HepG2 (cell line): ENCODE results near the gene TACC3. TPM values are rescaled to one million over a fixed set of nuclear protein-coding genes. Genes with fewer than 3 reads are reported as not detected.
A peak's percentile ranks its signal among the peaks of the same experiment; 100 is the strongest.

Experiments used
- ATAC-seq: fragments of 200-7000 bp; cut with Tn5 transposase; 3 replicates; pipeline ENCODE4 v1.9.1; 2020; ENCODE audit warnings: mild to moderate bottlenecking, moderate library complexity
- BruUV-seq: library from RNA; stranded (reverse); fragments of 400-500 nt; replicated peaks from 2 replicates; lab custom pipeline; 2021; lab: Mats Ljungman, UMichigan
- CTCF ChIA-PET: fragments of 300-600 bp; formaldehyde crosslinking; extraction: SDS; loops from one replicate; lab custom pipeline; 2021; ENCODE audit warnings: low total read pairs, inconsistent platforms, low intra/inter-chr PET ratio; lab: Yijun Ruan, JAX
- POLR2A ChIA-PET: fragments of 350-600 bp; sonication (Branson Sonifier 250); formaldehyde crosslinking; loops from one replicate; lab custom pipeline; 2020; ENCODE audit warnings: antibody characterized with exemption, inconsistent platforms; lab: Yijun Ruan, JAX
- DNase-seq: peaks from one replicate; pipeline ENCODE4 v3.0.0-alpha.2; 2015; ENCODE audit warnings: low spot score
- FAIRE-seq: peaks from 3 replicates; lab custom pipeline; 2011; peaks lifted over from hg19 to GRCh38; lab: Jason Lieb, UNC
- H2AFZ ChIP-seq: one replicate; pipeline ENCODE4 v1.6.1; 2011; ENCODE audit warnings: low read length, inconsistent platforms
- H3K27ac ChIP-seq: fragments of 300-600 bp; 3 replicates; pipeline ENCODE4 v1.8.0; 2011; ENCODE audit warnings: mixed run types, mild to moderate bottlenecking, mixed read lengths, low read length, inconsistent platforms; ENCODE audit not compliant: insufficient read depth; ENCODE audit errors: extremely low read length
- H3K27me3 ChIP-seq, 2 experiments: fragments of 200-600 bp in 1 of 2; 2 replicates in 1 of 2; 3 replicates in 1 of 2; pipeline versions ENCODE4 v1.6.0 to v1.8.0; 2011; ENCODE audit warnings: low read length in 2 of 2, mild to moderate bottlenecking in 2 of 2, moderate library complexity in 2 of 2, inconsistent platforms in 1 of 2; ENCODE audit not compliant: insufficient read depth in 2 of 2, control insufficient read depth in 1 of 2
- H3K36me3 ChIP-seq, 2 experiments: fragments of 200-600 bp in 1 of 2; replicated peaks in 1 of 2; 2 replicates in 1 of 2; 3 replicates in 1 of 2; pipeline versions ENCODE4 v1.5.1 to v1.8.0; 2011; ENCODE audit warnings: low read length in 2 of 2, inconsistent platforms in 1 of 2; ENCODE audit not compliant: insufficient read depth in 2 of 2, control insufficient read depth in 1 of 2
- H3K4me1 ChIP-seq: 2 replicates; pipeline ENCODE4 v1.5.1; 2012; ENCODE audit warnings: low read length, inconsistent platforms; ENCODE audit not compliant: insufficient read depth
- H3K4me2 ChIP-seq: 2 replicates; pipeline ENCODE4 v1.6.0; 2011; ENCODE audit warnings: low read depth, low read length, inconsistent platforms
- H3K4me3 ChIP-seq, 3 experiments: fragments of 200-600 bp in 1 of 3; sonication (generic), shearing (Covaris generic) in 1 of 3; replicated peaks in 1 of 3; 2 replicates each; pipeline ENCODE4 v1.5.1; 2011 to 2016; ENCODE audit warnings: low read length in 3 of 3, inconsistent platforms in 2 of 3, low read depth in 2 of 3, mild to moderate bottlenecking in 2 of 3, control low read depth in 1 of 3, mixed read lengths in 1 of 3; ENCODE audit not compliant: insufficient read depth in 1 of 3
- H3K79me2 ChIP-seq: one replicate; pipeline ENCODE4 v1.6.1; 2011; ENCODE audit warnings: low read length, inconsistent platforms; ENCODE audit not compliant: insufficient read depth
- H3K9ac ChIP-seq: 2 replicates; pipeline ENCODE4 v1.6.0; 2011; ENCODE audit warnings: mild to moderate bottlenecking, low read depth, low read length, inconsistent platforms; ENCODE audit not compliant: insufficient read depth
- H3K9me3 ChIP-seq: 2 replicates; pipeline ENCODE4 v1.5.1; 2012; ENCODE audit warnings: mild to moderate bottlenecking, low read length
- H4K20me1 ChIP-seq: 2 replicates; pipeline ENCODE4 v1.6.0; 2011; ENCODE audit warnings: inconsistent platforms, mild to moderate bottlenecking, low read length, moderate library complexity; ENCODE audit not compliant: insufficient read depth
- AGO2 ChIP-seq: fragments of 200-400 bp; formaldehyde crosslinking; optimal IDR thresholded peaks from 2 replicates; pipeline ENCODE3; 2017; ENCODE audit warnings: mild to moderate bottlenecking, low read depth, low read length, moderate library complexity
- ATRX ChIP-seq: sonication (generic); formaldehyde crosslinking; IDR thresholded peaks from 2 replicates; pipeline ENCODE4 v1.4.0; 2020; ENCODE audit warnings: missing genetic modification reagents, borderline replicate concordance
- GFI1 ChIP-seq: sonication (generic); formaldehyde crosslinking; IDR thresholded peaks from 2 replicates; pipeline ENCODE4 v1.5.0; 2020; ENCODE audit warnings: missing genetic modification reagents, mild to moderate bottlenecking, borderline replicate concordance
- RBFOX2 ChIP-seq: fragments of 200-400 bp; formaldehyde crosslinking; IDR thresholded peaks from 2 replicates; pipeline ENCODE4 v1.6.1; 2017; ENCODE audit warnings: low read depth, mild to moderate bottlenecking, low read length
- XBP1 ChIP-seq: sonication (generic); formaldehyde crosslinking; IDR thresholded peaks from 2 replicates; pipeline ENCODE4 v1.5.0; 2020; ENCODE audit warnings: missing genetic modification reagents
- ZBTB49 ChIP-seq: sonication (generic); formaldehyde crosslinking; IDR thresholded peaks from 2 replicates; pipeline ENCODE4 v1.4.0; 2020; ENCODE audit warnings: missing genetic modification reagents, borderline replicate concordance
- ZNF766 ChIP-seq: sonication (generic); formaldehyde crosslinking; IDR thresholded peaks from 2 replicates; pipeline ENCODE4 v1.5.0; 2020; ENCODE audit warnings: missing genetic modification reagents, borderline replicate concordance
- WGBS: methylation state at CpG from one replicate; pipeline ENCODE4 v1.1.6; 2017; ENCODE audit warnings: low lambda C conversion rate; 5-methylcytosine and 5-hydroxymethylcytosine counted together
- in situ Hi-C: cut with HindIII; loops from 2 replicates; pipeline ENCODE4 v1.10.0; 2017; ENCODE audit warnings: low pct_unique_long_range_greater_than_20kb; ENCODE audit not compliant: extremely low pct_ligation_motif_present
- intact Hi-C: fragments of 100-400 bp; cut with micrococcal nuclease; formaldehyde crosslinking; loops from one replicate; pipeline ENCODE4 v1.10.0; 2022; ENCODE audit not compliant: unreplicated experiment
- polyA plus RNA-seq, 8 experiments: library from polyadenylated mRNA; depleted of rRNA in 3 of 8; stranded (reverse) in 7 of 8; unstranded in 1 of 8; fragments of >200 nt; fragmentation: Illumina TruSeq in 4 of 8; extraction: Trizol in 4 of 8; gene quantifications; 2 replicates each; pipeline versions ENCODE4 v1.2.1 to v1.2.3, GENCODE V29; 2011 to 2016; ENCODE audit warnings: low read depth in 4 of 8, missing spikeins in 1 of 8, mixed read lengths in 1 of 8; ENCODE audit not compliant: insufficient read depth in 1 of 8
- total RNA-seq, 5 experiments: library from RNA; depleted of rRNA; stranded (reverse); fragments of >200 nt; fragmentation: Illumina TruSeq; extraction: Trizol; gene quantifications; 2 replicates each; pipeline ENCODE4 v1.2.3, GENCODE V29; 2016; ENCODE audit warnings: low read depth in 1 of 5

TACC3 gene
- total and polyA plus RNA-seq, 2 of the 13 experiments (the other 11 are each of a cell fraction or from before 2014, with no cell fraction given) = 20.3 to 21.2 TPM

- no peak for TF ChIP-seq ZBTB49
- no peak for TF ChIP-seq ATRX
- no peak for TF ChIP-seq ZNF766 (CRISPR knock-in tag)
Observed at GRCh38 chr4:1732911-1733310, 11.6 kb downstream of the TACC3 start (continued).

DNA sequence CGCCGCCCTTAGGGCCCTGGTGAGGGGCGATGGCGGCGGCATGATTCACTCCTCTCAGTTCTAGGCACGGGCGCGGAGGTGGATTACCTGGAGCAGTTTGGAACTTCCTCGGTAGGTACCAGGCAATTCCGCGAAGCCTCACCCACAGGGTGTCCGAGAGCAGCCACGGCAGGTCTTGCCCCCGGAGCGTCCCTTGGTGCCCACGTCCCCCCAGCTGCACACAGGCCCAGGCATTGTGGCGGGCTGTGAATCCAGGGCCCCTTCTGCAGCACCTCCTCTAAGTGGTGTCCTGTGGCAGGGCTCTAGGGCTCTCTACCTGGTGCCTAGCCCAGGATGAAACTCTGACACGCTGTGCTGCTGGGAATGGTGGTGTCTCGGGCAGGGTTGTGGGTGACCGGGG, 13.9 kb downstream of the TACC3 start:
- BruUV-seq = no TSS peak
- Histone ChIP-seq H4K20me1 (no peaks in the 10 kb centered on the region), H3K27ac (no peak overlapping the region), H3K4me1 (no peaks in the 10 kb centered on the region), H3K4me3 (no peak overlapping the region), H3K27me3 (no peaks in the 10 kb centered on the region), H3K9me3 (peaks cover 17% of the 10 kb centered on the region; the same call in 1 of the 2 replicates), H3K79me2 (peaks cover 1% of the 10 kb centered on the region), H3K36me3 (peaks cover 33 to 85% of the 10 kb centered on the region in 2 experiments), H3K4me2 (no peak overlapping the region), H3K9ac (no peak overlapping the region), H2AFZ (no peak overlapping the region)
- WGBS = 93% methylated on average over 7 of the region's 20 CpGs
- POLR2A ChIA-PET = no interaction called here
- in situ Hi-C loops (no loop called here), intact Hi-C loops (no loop called here)
- CTCF ChIA-PET = no interaction called here
- no peak for ATAC-seq
- TF ChIP-seq GFI1 (CRISPR knock-in tag) (no peak), AGO2 (peak; percentile 28), XBP1 (CRISPR knock-in tag) (no peak), RBFOX2 (0 out of 2 replicates have a peak, but pooled peaks have one; percentile 17)
- no peak for FAIRE-seq
- DNase-seq = no peak
